Spleen (tissue), 7 donors: ENCODE results near the gene SLC47A2.

Source experiments
- CTCF ChIP-seq, 11 experiments: fragments of 200-600 bp in 7 of 11; fragments of 450-650 bp in 4 of 11; sonication (generic) in 4 of 11; IDR thresholded peaks in 8 of 11; conservative IDR thresholded peaks in 3 of 11; 1 replicate in 7 of 11; 2 replicates in 4 of 11; pipeline versions ENCODE4 v1.4.0 to v1.8.0; 2016 to 2021; ENCODE audit warnings: antibody characterized with exemption in 11 of 11, inconsistent platforms in 4 of 11, mild to moderate bottlenecking in 1 of 11
- POLR2AphosphoS5 ChIP-seq, 3 donors: sonication (generic); formaldehyde crosslinking; IDR thresholded peaks; one replicate each; pipeline ENCODE4 v1.5.1; 2017; ENCODE audit warnings: antibody characterized with exemption in 3 of 3
- donor health status: DM: no; HTN: no; CAD: no; lungs with moderate emphysema.
- donor health status: DM: no; HTN: no; CAD: no.
- donor health status: DM: no; HTN: no; CAD: no.

GRCh38 chr17:19713462-19713861, 2.9 kb downstream of the SLC47A2 start:
- TF ChIP-seq CTCF (IDR thresholded peaks at IDR 0.05 in 8 of 11, conservative IDR thresholded peaks at IDR 0.05 in 3 of 11) (no peak), POLR2AphosphoS5 (IDR thresholded peaks at IDR 0.05) (no peak)
